Measurements from ENCODE around the gene CYP2C8.
"Not testable (repeated sequence)": the region's sequence is repeated elsewhere in the genome, so short reads cannot be mapped to it uniquely, and the experiment has no call there.

Gene CYP2C8

GRCh38 chr10:95069286-95069685, at the start of gene CYP2C8:
CYP2C8 (minus strand) TSS chr10:95069497; CDS start chr10:95069402, 95 bp downstream.
- no peak for DNase-seq
- intact Hi-C loops (cut with DNase I) = no loop called here

- intact Hi-C loops (cut with DNase I) = no loop called here
- DNase-seq = no peak
These were observed 47.6 kb upstream of the CYP2C8 start for GRCh38 chr10:95116869-95117269.

GRCh38 chr10:95110823-95111222, 41.5 kb upstream of the CYP2C8 start:
- peak in 5 of 42 donors; percentile 2 to 40 (median 18) for DNase-seq
- intact Hi-C loops (cut with DNase I) = not testable (repeated sequence)

- intact Hi-C loops (cut with DNase I) = no loop called here
- no peak for DNase-seq
These were observed 28.5 kb upstream of the CYP2C8 start for GRCh38 chr10:95097805-95098204.

- intact Hi-C loops (cut with DNase I) = no loop called here
- no peak for DNase-seq
These were observed 26.8 kb upstream of the CYP2C8 start for GRCh38 chr10:95096143-95096542.

- intact Hi-C loops (cut with DNase I); DNase-seq: not testable (repeated sequence)
These were observed 10.3 kb upstream of the CYP2C8 start for GRCh38 chr10:95079626-95080025.

- intact Hi-C loops (cut with DNase I) = no loop called here
- DNase-seq = no peak
These were observed 8.3 kb upstream of the CYP2C8 start for GRCh38 chr10:95077556-95077955.

GRCh38 chr10:95071107-95071660, 1.9 kb upstream of the CYP2C8 start:
- DNase-seq = no peak
- intact Hi-C loops (cut with DNase I) = no loop called here

GRCh38 chr10:95064125-95064524, 5.2 kb downstream of the CYP2C8 start:
- DNase-seq; intact Hi-C loops (cut with DNase I): not testable (repeated sequence)

- intact Hi-C loops (cut with DNase I) = no loop called here
These were observed 12.4 kb downstream of the CYP2C8 start for GRCh38 chr10:95056744-95057363.

GRCh38 chr10:95049919-95050318, 19.4 kb downstream of the CYP2C8 start:
- no peak for DNase-seq
- intact Hi-C loops (cut with DNase I) = no loop called here

More at GRCh38 chr10:95056744-95057363, 12.4 kb downstream of the CYP2C8 start:
- no peak for DNase-seq

- no peak for DNase-seq
- intact Hi-C loops (cut with DNase I) = no loop called here
These were observed 21.1 kb downstream of the CYP2C8 start for GRCh38 chr10:95048206-95048605.

- intact Hi-C loops (cut with DNase I) = no loop called here
- DNase-seq = no peak
These were observed 30.0 kb downstream of the CYP2C8 start for GRCh38 chr10:95039281-95039680.

- intact Hi-C loops (cut with DNase I) = no loop called here
- no peak for DNase-seq
These were observed 33.7 kb downstream of the CYP2C8 start for GRCh38 chr10:95035332-95036295.

GRCh38 chr10:95034401-95034800, 34.9 kb downstream of the CYP2C8 start:
- intact Hi-C loops (cut with DNase I) = no loop called here

GRCh38 chr10:95031656-95032055, 37.6 kb downstream of the CYP2C8 start:
- no peak for DNase-seq
- intact Hi-C loops (cut with DNase I) = no loop called here

More at GRCh38 chr10:95034401-95034800, 34.9 kb downstream of the CYP2C8 start:
- DNase-seq = no peak

GRCh38 chr10:95026461-95026860, 42.8 kb downstream of the CYP2C8 start:
- no peak for DNase-seq
- intact Hi-C loops (cut with DNase I) = no loop called here

- no peak for DNase-seq
- intact Hi-C loops (cut with DNase I) = no loop called here
These were observed 71.5 kb downstream of the CYP2C8 start for GRCh38 chr10:94997741-94998174.

GRCh38 chr10:94992811-94993210, 76.5 kb downstream of the CYP2C8 start:
- no peak for DNase-seq
- intact Hi-C loops (cut with DNase I) = no loop called here

Measured in head of caudate nucleus (tissue), 42 donors.